GM12864 (cell line): ENCODE data around the gene USP35.

Source experiments
- DNase-seq: peaks from one replicate; pipeline ENCODE4 v3.0.0-alpha.2; 2011; ENCODE audit warnings: low read depth
- H3K4me3 ChIP-seq: 2 replicates; pipeline ENCODE4 v1.5.1; 2011; ENCODE audit warnings: mild to moderate bottlenecking, low read depth, low read length, control low read depth
- TF ChIP-seq, protein P1 (sequence below): IDR thresholded peaks from 2 replicates; pipeline ENCODE4 v1.5.1; 2011; ENCODE audit warnings: low read depth, mild to moderate bottlenecking, moderate library complexity, low read length, control low read depth, inconsistent platforms; ENCODE audit errors: missing control alignments

USP35 gene

DNA sequence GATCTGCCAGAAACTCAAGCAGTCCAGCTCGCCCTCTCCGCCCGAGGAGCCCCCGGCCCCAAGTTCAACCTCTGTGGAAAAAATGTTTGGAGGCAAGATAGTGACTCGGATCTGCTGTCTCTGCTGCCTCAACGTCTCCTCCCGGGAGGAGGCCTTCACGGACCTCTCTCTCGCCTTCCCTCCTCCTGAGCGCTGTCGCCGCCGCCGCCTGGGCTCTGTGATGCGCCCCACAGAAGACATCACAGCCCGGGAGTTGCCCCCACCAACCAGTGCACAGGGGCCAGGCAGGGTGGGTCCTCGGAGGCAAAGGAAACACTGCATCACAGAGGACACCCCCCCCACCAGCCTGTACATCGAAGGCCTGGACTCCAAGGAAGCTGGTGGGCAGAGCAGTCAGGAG lies 20.8 kb downstream of the USP35 start:
- TF ChIP-seq, protein P1, sequence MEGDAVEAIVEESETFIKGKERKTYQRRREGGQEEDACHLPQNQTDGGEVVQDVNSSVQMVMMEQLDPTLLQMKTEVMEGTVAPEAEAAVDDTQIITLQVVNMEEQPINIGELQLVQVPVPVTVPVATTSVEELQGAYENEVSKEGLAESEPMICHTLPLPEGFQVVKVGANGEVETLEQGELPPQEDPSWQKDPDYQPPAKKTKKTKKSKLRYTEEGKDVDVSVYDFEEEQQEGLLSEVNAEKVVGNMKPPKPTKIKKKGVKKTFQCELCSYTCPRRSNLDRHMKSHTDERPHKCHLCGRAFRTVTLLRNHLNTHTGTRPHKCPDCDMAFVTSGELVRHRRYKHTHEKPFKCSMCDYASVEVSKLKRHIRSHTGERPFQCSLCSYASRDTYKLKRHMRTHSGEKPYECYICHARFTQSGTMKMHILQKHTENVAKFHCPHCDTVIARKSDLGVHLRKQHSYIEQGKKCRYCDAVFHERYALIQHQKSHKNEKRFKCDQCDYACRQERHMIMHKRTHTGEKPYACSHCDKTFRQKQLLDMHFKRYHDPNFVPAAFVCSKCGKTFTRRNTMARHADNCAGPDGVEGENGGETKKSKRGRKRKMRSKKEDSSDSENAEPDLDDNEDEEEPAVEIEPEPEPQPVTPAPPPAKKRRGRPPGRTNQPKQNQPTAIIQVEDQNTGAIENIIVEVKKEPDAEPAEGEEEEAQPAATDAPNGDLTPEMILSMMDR, result no peak
- DNase-seq, result no peak
- H3K4me3 ChIP-seq, result no peak overlapping the region

DNA sequence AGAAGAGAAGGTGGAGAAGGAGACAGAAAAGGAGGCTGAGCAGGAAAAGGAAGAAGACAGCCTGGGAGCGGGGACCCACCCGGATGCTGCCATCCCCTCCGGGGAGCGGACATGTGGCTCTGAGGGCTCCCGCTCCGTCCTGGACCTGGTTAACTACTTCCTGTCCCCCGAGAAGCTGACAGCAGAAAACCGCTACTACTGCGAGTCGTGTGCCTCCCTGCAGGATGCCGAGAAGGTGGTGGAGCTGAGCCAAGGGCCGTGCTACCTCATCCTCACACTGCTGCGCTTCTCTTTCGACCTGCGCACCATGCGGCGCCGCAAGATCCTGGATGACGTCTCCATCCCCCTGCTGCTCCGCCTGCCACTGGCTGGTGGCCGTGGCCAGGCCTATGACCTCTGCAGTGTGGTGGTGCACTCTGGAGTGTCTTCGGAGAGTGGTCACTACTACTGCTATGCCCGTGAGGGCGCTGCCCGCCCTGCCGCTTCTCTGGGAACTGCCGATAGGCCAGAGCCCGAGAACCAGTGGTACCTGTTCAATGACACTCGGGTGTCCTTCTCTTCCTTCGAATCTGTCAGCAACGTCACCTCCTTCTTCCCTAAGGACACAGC lies 21.4 kb downstream of the USP35 start:
- no peak overlapping the region for H3K4me3 ChIP-seq
- no peak for DNase-seq
- TF ChIP-seq, protein P1, result no peak

DNA sequence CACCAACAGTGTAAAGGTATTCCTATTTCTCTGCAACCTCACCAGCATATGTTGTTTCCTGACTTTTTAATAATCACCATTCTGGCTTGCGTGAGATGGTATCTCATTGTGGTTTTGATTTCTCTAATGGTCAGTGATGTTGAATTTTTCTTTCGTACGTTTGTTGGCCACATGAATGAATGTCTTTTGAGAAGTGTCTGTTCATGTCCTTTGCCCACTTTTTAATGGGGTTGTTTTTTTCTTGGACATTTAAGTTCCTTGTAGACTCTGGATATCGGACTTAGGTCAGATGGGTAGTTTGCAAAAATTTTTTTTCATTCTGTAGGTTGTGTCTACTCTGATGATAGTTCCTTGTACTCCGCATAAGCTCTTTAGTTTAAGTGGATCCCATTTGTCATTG lies 22.8 kb downstream of the USP35 start:
- no peak for DNase-seq
- TF ChIP-seq, protein P1, result no peak

DNA sequence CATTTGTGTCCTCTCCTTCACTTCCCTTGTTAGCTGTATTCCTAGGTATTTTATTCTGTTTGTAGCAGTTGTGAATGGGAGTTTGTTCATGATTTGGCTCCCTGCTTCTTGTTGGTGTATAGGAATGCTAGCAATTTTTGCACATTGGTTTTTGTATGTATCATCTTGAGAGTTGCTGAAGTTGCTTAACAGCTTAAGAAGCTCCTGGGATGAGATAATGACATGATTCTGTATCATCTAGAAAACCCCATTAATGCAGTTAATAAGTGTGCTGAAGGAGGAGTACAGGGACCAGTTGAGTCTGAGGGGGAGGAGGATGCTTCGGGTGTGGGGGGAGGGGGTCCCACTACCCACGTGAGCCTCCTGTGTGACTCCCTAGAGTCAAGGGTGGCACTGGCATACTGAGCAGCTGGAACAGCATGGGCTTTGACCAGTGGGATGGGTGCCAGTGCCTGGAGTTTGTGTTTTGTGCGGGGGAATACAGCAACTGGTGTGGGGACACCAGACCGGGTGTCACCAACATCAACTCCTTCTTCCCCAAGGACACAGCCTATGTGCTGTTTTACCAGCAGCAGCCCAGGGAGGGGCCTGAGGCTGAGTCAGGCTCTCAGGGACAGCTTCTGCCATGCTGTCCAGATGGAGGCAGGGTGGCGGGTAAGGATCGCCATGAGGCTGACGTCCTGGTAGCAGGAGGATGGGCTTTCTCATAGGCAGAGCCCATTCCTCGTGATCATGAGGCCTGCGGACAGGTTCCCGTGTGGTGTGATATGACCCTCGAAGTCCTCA lies 24.1 kb downstream of the USP35 start:
- no peak overlapping the region for H3K4me3 ChIP-seq
- TF ChIP-seq, protein P1, result no peak
- DNase-seq, result no peak

More for the DNA sequence above, 22.8 kb downstream of the USP35 start:
- H3K4me3 ChIP-seq, result no peak overlapping the region

DNA sequence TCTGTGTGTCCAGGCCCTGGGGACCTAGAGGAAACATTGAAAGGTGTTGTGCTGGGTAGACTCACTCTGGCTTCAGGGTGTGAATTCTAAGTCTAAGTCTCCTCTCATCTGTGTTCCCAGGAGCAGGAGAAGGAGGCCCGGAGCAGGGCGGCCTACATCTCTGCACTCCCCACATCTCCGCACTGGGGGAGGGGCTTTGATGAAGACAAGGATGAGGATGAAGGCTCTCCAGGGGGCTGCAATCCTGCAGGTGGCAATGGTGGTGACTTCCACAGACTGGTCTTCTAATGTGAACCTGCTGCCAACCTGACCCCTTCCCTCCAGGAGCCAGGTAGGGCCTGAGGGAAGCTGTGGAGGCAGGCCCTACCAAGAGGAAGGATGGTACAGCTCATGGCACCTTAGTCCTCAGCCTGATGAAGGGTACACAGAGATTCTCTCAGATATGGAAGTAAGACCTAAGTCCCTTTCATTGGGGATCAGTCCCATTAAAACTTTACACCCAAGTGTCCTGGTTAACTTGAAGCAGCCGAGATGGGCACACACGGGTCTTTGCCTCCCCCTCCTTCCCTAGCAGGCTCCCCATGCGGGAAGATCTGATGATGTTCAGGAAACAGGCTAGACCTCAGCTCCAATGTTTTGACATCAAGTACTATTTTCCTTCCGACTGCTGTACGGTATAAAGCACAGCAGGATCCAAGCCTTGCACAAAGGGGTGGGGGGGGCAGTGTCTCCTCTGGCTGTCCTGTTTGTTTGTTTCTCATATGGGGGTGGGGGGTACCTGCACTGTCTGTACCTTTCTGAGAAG lies 25.0 kb downstream of the USP35 start:
- DNase-seq, result no peak
- TF ChIP-seq, protein P1, result no peak
- H3K4me3 ChIP-seq, result no peak overlapping the region

DNA sequence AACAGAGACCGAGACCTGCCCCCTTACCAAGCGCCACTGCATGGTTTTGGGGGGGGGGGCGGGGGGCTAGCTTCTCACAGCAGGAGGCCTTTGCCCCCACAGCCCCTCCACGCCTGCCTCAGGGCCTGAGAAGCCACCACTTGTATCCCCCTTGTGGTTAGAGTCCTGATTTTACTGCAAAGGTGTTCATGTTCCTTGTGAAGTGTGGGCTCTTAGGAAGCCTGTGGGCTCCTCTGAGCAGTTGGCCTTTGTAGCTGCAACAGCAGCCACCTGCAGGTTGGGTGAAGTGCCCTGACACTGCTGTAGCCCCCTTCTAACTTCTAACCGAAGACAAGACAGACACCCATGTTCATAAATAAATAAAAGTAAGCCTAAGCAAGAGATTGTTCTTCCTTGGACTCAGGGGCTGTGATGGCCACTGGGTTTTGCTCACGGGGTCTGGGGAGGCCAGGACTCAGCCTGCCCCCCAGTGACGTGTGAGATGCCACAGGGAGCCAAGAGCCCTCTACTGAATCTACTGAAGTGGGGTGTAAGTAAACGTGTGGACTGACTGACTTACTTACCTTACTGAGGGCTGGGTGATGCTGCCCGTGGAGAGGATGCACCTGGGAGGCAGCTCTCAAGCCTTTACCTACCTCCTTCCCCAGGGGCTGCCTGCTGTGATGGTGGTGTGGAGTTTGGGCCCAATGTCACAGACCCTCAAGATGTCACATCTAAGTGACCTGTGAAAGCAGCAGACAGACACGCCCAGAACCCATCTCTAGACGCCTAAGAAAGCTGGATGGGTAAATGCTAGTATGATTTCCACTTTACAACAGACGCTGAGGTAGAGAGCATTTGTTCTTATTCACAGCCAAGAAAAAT lies 25.8 kb downstream of the USP35 start:
- no peak overlapping the region for H3K4me3 ChIP-seq
- DNase-seq, result no peak
- TF ChIP-seq, protein P1, result no peak
